Measurements from ENCODE around the gene CDYL2.
"Not testable (repeated sequence)": the region's sequence is repeated elsewhere in the genome, so short reads cannot be mapped to it uniquely, and the experiment has no call there.

The CDYL2 gene

GRCh38 chr16:80743273-80743672 is 61.1 kb downstream of the CDYL2 start:
- no peak for DNase-seq

GRCh38 chr16:80742331-80742730 is 62.1 kb downstream of the CDYL2 start:
- DNase-seq, result no peak

GRCh38 chr16:80741724-80742123 is 62.7 kb downstream of the CDYL2 start:
- DNase-seq, result no peak

- DNase-seq, result no peak
Measured at GRCh38 chr16:80739523-80739922, 64.9 kb downstream of the CDYL2 start.

GRCh38 chr16:80738521-80738920 is 65.9 kb downstream of the CDYL2 start:
- no peak for DNase-seq

- DNase-seq, result no peak
Measured at GRCh38 chr16:80735846-80736245, 68.6 kb downstream of the CDYL2 start.

- DNase-seq, result no peak
Measured at GRCh38 chr16:80733407-80733806, 71.0 kb downstream of the CDYL2 start.

- no peak for DNase-seq
Measured at GRCh38 chr16:80731915-80732314, 72.5 kb downstream of the CDYL2 start.

- DNase-seq, result not testable (repeated sequence)
Measured at GRCh38 chr16:80727066-80727763, 77.2 kb downstream of the CDYL2 start.

GRCh38 chr16:80725566-80726162 is 78.7 kb downstream of the CDYL2 start:
- no peak for DNase-seq

- no peak for DNase-seq
Measured at GRCh38 chr16:80723981-80724380, 80.4 kb downstream of the CDYL2 start.

- no peak for DNase-seq
Measured at GRCh38 chr16:80723091-80723490, 81.3 kb downstream of the CDYL2 start.

- no peak for DNase-seq
Measured at GRCh38 chr16:80720804-80721371, 83.5 kb downstream of the CDYL2 start.

- no peak for DNase-seq
Measured at GRCh38 chr16:80719573-80719972, 84.8 kb downstream of the CDYL2 start.

GRCh38 chr16:80718480-80719220 is 85.7 kb downstream of the CDYL2 start:
- DNase-seq, result no peak

- DNase-seq, result no peak
Measured at GRCh38 chr16:80717611-80718010, 86.8 kb downstream of the CDYL2 start.

- no peak for DNase-seq
Measured at GRCh38 chr16:80716564-80717139, 87.7 kb downstream of the CDYL2 start.

GRCh38 chr16:80711406-80711805 is 93.0 kb downstream of the CDYL2 start:
- no peak for DNase-seq

GRCh38 chr16:80710918-80711317 is 93.5 kb downstream of the CDYL2 start:
- no peak for DNase-seq

- no peak for DNase-seq
Measured at GRCh38 chr16:80708823-80709222, 95.6 kb downstream of the CDYL2 start.

- no peak for DNase-seq
Measured at GRCh38 chr16:80707686-80708085, 96.7 kb downstream of the CDYL2 start.

- no peak for DNase-seq
Measured at GRCh38 chr16:80705596-80705995, 98.8 kb downstream of the CDYL2 start.

- no peak for DNase-seq
Measured at GRCh38 chr16:80704751-80705505, 99.5 kb downstream of the CDYL2 start.
